ENCODE data around the gene ARL6IP6.

ARL6IP6 gene

DNA sequence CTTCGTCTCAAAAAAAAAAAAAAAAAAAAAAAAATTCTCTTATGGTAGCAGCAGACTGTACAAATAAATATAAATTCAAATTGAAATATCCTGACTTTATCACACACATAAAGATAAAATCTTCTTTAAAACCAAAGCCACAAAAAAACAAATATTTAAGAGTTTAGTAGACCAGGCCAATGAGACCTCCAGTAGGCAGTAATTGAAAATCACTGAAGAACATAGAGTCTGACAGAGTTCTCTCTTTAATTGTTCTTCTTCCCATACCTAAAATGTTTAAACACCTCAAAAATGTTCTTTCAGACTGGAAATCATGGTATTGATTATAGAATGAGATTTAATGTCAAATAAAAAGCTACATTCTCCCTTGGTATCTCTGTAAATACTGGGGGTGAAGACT, 21.9 kb upstream of the ARL6IP6 start:
- Histone ChIP-seq H3K36me3 (ENCODE audit: control insufficient read depth, insufficient read depth, low read length) (no peaks in the 10 kb centered on the region; the same call in 1 of the 2 replicates), H3K4me3 (replicated peaks; ENCODE audit: low read depth, low read length) (no peak overlapping the region), H3K27me3 (replicated peaks; ENCODE audit: control insufficient read depth, insufficient read depth, low read length) (no peaks in the 10 kb centered on the region)
- DNase-seq (ENCODE audit: extremely low read depth, insufficient read length), result no peak
- TF ChIP-seq, protein P1, sequence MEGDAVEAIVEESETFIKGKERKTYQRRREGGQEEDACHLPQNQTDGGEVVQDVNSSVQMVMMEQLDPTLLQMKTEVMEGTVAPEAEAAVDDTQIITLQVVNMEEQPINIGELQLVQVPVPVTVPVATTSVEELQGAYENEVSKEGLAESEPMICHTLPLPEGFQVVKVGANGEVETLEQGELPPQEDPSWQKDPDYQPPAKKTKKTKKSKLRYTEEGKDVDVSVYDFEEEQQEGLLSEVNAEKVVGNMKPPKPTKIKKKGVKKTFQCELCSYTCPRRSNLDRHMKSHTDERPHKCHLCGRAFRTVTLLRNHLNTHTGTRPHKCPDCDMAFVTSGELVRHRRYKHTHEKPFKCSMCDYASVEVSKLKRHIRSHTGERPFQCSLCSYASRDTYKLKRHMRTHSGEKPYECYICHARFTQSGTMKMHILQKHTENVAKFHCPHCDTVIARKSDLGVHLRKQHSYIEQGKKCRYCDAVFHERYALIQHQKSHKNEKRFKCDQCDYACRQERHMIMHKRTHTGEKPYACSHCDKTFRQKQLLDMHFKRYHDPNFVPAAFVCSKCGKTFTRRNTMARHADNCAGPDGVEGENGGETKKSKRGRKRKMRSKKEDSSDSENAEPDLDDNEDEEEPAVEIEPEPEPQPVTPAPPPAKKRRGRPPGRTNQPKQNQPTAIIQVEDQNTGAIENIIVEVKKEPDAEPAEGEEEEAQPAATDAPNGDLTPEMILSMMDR (IDR thresholded peaks at IDR 0.05; ENCODE audit: insufficient read depth, low read length, poor library complexity, severe bottlenecking), result no peak

DNA sequence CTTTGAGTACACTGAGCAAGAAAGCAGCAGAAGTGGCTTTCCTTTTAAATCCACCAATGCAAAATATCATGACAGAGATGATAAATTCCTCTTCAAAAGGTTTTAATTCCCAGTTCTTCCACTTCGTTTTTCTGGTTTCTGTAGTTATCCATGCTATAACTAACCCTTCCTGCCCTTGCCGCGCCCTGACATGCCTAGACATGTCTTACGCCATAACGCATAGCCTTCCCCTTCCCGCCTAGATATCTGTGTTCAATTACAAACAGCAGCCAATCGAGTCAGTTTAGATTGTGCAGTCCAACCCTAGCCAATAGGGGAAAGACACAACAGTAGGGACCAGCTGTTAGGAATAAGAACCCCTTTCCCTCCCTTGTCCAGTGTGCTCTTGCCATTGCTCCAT, 17.2 kb upstream of the ARL6IP6 start:
- Histone ChIP-seq H3K36me3 (ENCODE audit: control insufficient read depth, insufficient read depth, low read length) (peaks cover 8% of the 10 kb centered on the region), H3K27me3 (replicated peaks; ENCODE audit: control insufficient read depth, insufficient read depth, low read length) (no peaks in the 10 kb centered on the region), H3K4me3 (replicated peaks; ENCODE audit: low read depth, low read length) (no peak overlapping the region)
- no peak for DNase-seq (ENCODE audit: extremely low read depth, insufficient read length)
- TF ChIP-seq, protein P1 (IDR thresholded peaks at IDR 0.05; ENCODE audit: insufficient read depth, low read length, poor library complexity, severe bottlenecking), result no peak

DNA sequence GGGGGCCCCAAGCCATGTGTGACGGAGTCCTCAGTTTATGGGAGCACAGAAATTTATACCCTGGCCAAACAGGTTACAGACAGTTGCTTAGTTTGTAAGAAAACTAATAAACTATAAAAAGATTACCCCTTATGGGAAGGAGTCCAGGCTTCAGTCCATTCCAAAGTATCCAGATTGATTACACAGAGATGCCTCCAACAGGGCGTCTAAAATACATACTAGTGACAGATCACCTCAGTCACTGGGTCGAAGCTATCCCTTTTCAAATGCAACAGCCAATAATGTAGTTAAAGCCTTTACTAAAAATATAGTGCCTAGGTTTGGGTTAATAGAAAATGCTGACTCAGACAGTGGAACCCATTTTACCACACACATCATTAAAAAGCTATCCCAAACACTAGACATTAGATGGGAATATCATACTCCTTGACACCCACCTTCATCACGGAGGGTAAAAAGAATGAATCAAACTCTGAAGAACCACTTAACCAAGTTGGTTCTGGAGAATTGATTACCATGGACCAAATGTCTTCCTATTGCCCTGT, 11.9 kb upstream of the ARL6IP6 start:
- no peak overlapping the region for H3K4me3 ChIP-seq (replicated peaks; ENCODE audit: low read depth, low read length)
- H3K36me3 ChIP-seq (ENCODE audit: control insufficient read depth, insufficient read depth, low read length), result peaks cover 14% of the 10 kb centered on the region
- TF ChIP-seq, protein P1 (IDR thresholded peaks at IDR 0.05; ENCODE audit: insufficient read depth, low read length, poor library complexity, severe bottlenecking), result no peak
- no peak for DNase-seq (ENCODE audit: extremely low read depth, insufficient read length)
- no peaks in the 10 kb centered on the region for H3K27me3 ChIP-seq (replicated peaks; ENCODE audit: control insufficient read depth, insufficient read depth, low read length)

DNA sequence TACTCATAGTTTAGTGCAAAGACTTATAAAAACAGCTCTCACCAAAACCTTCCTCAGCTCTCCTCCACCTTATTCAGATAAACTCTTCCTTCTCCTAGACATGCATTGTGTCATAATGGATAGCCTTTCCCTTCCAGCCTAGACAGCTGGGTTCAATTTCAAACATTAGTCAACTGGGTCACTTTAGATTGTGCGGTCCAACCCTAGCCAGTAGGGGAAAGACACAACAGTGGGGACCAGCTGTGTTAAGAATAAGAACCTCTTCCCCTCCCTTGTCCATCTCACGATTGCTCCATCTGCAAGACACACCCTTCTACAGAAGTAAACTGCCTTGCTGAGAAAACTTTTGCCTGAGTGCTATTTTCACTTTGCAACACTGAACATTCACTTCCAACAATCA, 9.7 kb upstream of the ARL6IP6 start:
- no peak for DNase-seq (ENCODE audit: extremely low read depth, insufficient read length)
- H3K36me3 ChIP-seq (ENCODE audit: control insufficient read depth, insufficient read depth, low read length), result peaks cover 6% of the 10 kb centered on the region
- TF ChIP-seq, protein P1 (IDR thresholded peaks at IDR 0.05; ENCODE audit: insufficient read depth, low read length, poor library complexity, severe bottlenecking), result no peak
- H3K27me3 ChIP-seq (replicated peaks; ENCODE audit: control insufficient read depth, insufficient read depth, low read length), result no peaks in the 10 kb centered on the region
- H3K4me3 ChIP-seq (replicated peaks; ENCODE audit: low read depth, low read length), result no peak overlapping the region

DNA sequence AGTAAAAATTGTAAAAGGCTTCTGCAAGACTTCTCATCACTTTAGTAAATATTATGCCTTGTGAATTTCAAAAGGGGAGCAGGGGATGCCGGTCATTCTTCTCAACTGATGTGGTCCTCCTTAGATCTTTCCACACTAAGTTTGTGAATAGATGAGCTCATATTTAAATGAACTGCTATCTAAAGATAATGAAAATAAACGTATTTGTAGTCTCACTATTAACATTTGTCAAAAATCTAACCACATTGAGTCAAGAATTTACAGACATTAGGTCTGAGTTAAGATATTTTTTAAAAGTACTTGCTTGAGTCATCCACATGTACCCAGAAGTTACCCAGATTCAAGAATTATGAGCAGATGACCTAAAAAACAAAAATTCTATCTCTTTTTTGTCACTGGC, 7.7 kb upstream of the ARL6IP6 start:
- Histone ChIP-seq H3K27me3 (replicated peaks; ENCODE audit: control insufficient read depth, insufficient read depth, low read length) (no peaks in the 10 kb centered on the region), H3K4me3 (replicated peaks; ENCODE audit: low read depth, low read length) (no peak overlapping the region), H3K36me3 (ENCODE audit: control insufficient read depth, insufficient read depth, low read length) (peaks cover 6% of the 10 kb centered on the region)
- TF ChIP-seq, protein P1 (IDR thresholded peaks at IDR 0.05; ENCODE audit: insufficient read depth, low read length, poor library complexity, severe bottlenecking), result no peak
- DNase-seq (ENCODE audit: extremely low read depth, insufficient read length), result no peak

DNA sequence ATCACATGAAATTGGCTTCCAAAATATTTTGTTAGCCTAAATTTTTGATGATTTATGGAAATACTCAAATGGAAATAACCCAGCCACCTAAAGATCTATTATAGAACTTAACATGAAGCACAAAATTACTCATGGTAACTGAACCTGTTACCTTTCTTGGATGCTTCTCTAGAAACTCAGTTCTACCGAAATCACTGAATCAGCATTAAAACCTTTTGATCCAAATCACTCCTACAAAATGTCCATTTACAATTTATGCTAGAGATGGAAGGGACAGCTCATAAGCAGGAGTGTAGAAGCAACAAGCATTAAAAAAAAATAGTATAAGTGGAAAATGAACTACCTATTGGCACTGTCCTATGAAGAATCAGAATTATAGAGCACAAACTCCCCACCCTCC, 3.3 kb upstream of the ARL6IP6 start:
- no peak overlapping the region for H3K4me3 ChIP-seq (replicated peaks; ENCODE audit: low read depth, low read length)
- no peaks in the 10 kb centered on the region; the same call in none of the 2 replicates for H3K36me3 ChIP-seq (ENCODE audit: control insufficient read depth, insufficient read depth, low read length)
- no peaks in the 10 kb centered on the region for H3K27me3 ChIP-seq (replicated peaks; ENCODE audit: control insufficient read depth, insufficient read depth, low read length)
- no peak for DNase-seq (ENCODE audit: extremely low read depth, insufficient read length)
- TF ChIP-seq, protein P1 (IDR thresholded peaks at IDR 0.05; ENCODE audit: insufficient read depth, low read length, poor library complexity, severe bottlenecking), result no peak
